NCI-H1048 (cell line): ENCODE data around the gene KDELR1.
A peak's percentile ranks its signal among the peaks of the same experiment; 100 is the strongest.

Experiments used
- DNase-seq: peaks from one replicate; lab custom pipeline; 2025; lab: John Stamatoyannopoulos, UW

KDELR1 gene

GRCh38 chr19:48342414-48342738 lies 49.0 kb downstream of the KDELR1 start:
- DNase-seq = no peak

- no peak for DNase-seq
These were observed 49.6 kb downstream of the KDELR1 start for GRCh38 chr19:48341515-48342413.

GRCh38 chr19:48340995-48341394 lies 50.4 kb downstream of the KDELR1 start:
- DNase-seq = no peak

GRCh38 chr19:48338802-48339503 lies 52.4 kb downstream of the KDELR1 start:
- no peak for DNase-seq

GRCh38 chr19:48338253-48338755 lies 53.0 kb downstream of the KDELR1 start:
- DNase-seq = no peak

- peak; percentile 82 for DNase-seq
These were observed 57.6 kb downstream of the KDELR1 start for GRCh38 chr19:48333467-48334384.

GRCh38 chr19:48332662-48333466 lies 58.5 kb downstream of the KDELR1 start:
- DNase-seq = peak; percentile 98
